Esophagus muscularis mucosa (tissue), 4 donors: ENCODE data around the gene PLA1A.

Experiments
- CTCF ChIP-seq, 3 experiments: fragments of 200-600 bp in 2 of 3; fragments of 450-650 bp in 1 of 3; sonication (generic) in 2 of 3; IDR thresholded peaks; one replicate each; pipeline ENCODE4 v1.5.1; 2017 to 2019; ENCODE audit warnings: antibody characterized with exemption in 3 of 3, mild to moderate bottlenecking in 2 of 3, moderate library complexity in 1 of 3
- EP300 ChIP-seq: sonication (generic); formaldehyde crosslinking; IDR thresholded peaks from one replicate; pipeline ENCODE4 v1.6.1; 2017; ENCODE audit warnings: antibody characterized with exemption
- POLR2A ChIP-seq: fragments of 450-650 bp; IDR thresholded peaks from one replicate; pipeline ENCODE4 v1.6.1; 2017; ENCODE audit warnings: antibody characterized with exemption, moderate library complexity, mild to moderate bottlenecking, low read depth
- POLR2AphosphoS5 ChIP-seq, 2 donors: sonication (generic); formaldehyde crosslinking; IDR thresholded peaks; one replicate each; pipeline ENCODE4 v1.6.1; 2017; ENCODE audit warnings: antibody characterized with exemption in 2 of 2

- TF ChIP-seq CTCF (IDR thresholded peaks at IDR 0.05) (no peak), POLR2A (no peak), POLR2AphosphoS5 (IDR thresholded peaks at IDR 0.05) (no peak), EP300 (no peak)
Observed at GRCh38 chr3:119636249-119636648, 38.6 kb downstream of the PLA1A start.
